ENCODE data around the gene COG7.

COG7 gene

GRCh38 chr16:23365602-23366240 is 87.3 kb downstream of the COG7 start:
- Mint-ChIP-seq H3K9me3 (no peaks in the 10 kb centered on the region), H3K27ac (peak overlapping the region; percentile 1), H3K4me3 (peak overlapping the region; percentile 13), H3K4me1 (ENCODE audit: low read depth) (peaks cover 10% of the 10 kb centered on the region), H3K27me3 (ENCODE audit: low read depth) (no peaks in the 10 kb centered on the region), H3K36me3 (ENCODE audit: low read depth) (no peaks in the 10 kb centered on the region)
- peak; percentile 19 for DNase-seq (ENCODE audit: low spot score)

- DNase-seq (ENCODE audit: low spot score), result no peak
- Mint-ChIP-seq H3K27ac (no peak overlapping the region), H3K4me1 (ENCODE audit: low read depth) (peaks cover 10% of the 10 kb centered on the region), H3K27me3 (ENCODE audit: low read depth) (no peaks in the 10 kb centered on the region), H3K9me3 (no peaks in the 10 kb centered on the region), H3K4me3 (no peak overlapping the region), H3K36me3 (ENCODE audit: low read depth) (no peaks in the 10 kb centered on the region)
These were observed 90.3 kb downstream of the COG7 start for GRCh38 chr16:23362460-23363317.

GRCh38 chr16:23359092-23359760 is 93.8 kb downstream of the COG7 start:
- Mint-ChIP-seq H3K4me3 (no peak overlapping the region), H3K9me3 (no peaks in the 10 kb centered on the region), H3K4me1 (ENCODE audit: low read depth) (no peaks in the 10 kb centered on the region), H3K27me3 (ENCODE audit: low read depth) (no peaks in the 10 kb centered on the region), H3K36me3 (ENCODE audit: low read depth) (no peaks in the 10 kb centered on the region), H3K27ac (no peak overlapping the region)
- no peak for DNase-seq (ENCODE audit: low spot score)

GRCh38 chr16:23357761-23358290 is 95.2 kb downstream of the COG7 start:
- Mint-ChIP-seq H3K9me3 (no peaks in the 10 kb centered on the region), H3K4me1 (ENCODE audit: low read depth) (no peaks in the 10 kb centered on the region), H3K36me3 (ENCODE audit: low read depth) (no peaks in the 10 kb centered on the region), H3K4me3 (no peak overlapping the region), H3K27me3 (ENCODE audit: low read depth) (no peaks in the 10 kb centered on the region), H3K27ac (no peak overlapping the region)
- DNase-seq (ENCODE audit: low spot score), result no peak

GRCh38 chr16:23356941-23357340 is 96.0 kb downstream of the COG7 start:
- no peak overlapping the region for H3K27ac Mint-ChIP-seq
- no peaks in the 10 kb centered on the region for H3K9me3 Mint-ChIP-seq
- no peaks in the 10 kb centered on the region for H3K36me3 Mint-ChIP-seq (ENCODE audit: low read depth)
- no peaks in the 10 kb centered on the region for H3K4me1 Mint-ChIP-seq (ENCODE audit: low read depth)
- H3K27me3 Mint-ChIP-seq (ENCODE audit: low read depth), result no peaks in the 10 kb centered on the region
- H3K4me3 Mint-ChIP-seq, result no peak overlapping the region
- DNase-seq (ENCODE audit: low spot score), result no peak

GRCh38 chr16:23355106-23355670 is 97.8 kb downstream of the COG7 start:
- Mint-ChIP-seq H3K27me3 (ENCODE audit: low read depth) (no peaks in the 10 kb centered on the region), H3K4me1 (ENCODE audit: low read depth) (no peaks in the 10 kb centered on the region), H3K4me3 (no peak overlapping the region), H3K9me3 (no peaks in the 10 kb centered on the region), H3K36me3 (ENCODE audit: low read depth) (no peaks in the 10 kb centered on the region), H3K27ac (no peak overlapping the region)
- no peak for DNase-seq (ENCODE audit: low spot score)

GRCh38 chr16:23354246-23354645 is 98.7 kb downstream of the COG7 start:
- H3K36me3 Mint-ChIP-seq (ENCODE audit: low read depth), result no peaks in the 10 kb centered on the region

GRCh38 chr16:23353440-23353839 is 99.5 kb downstream of the COG7 start:
- no peaks in the 10 kb centered on the region for H3K36me3 Mint-ChIP-seq (ENCODE audit: low read depth)
- no peak for DNase-seq (ENCODE audit: low spot score)
- H3K9me3 Mint-ChIP-seq, result no peaks in the 10 kb centered on the region
- H3K4me3 Mint-ChIP-seq, result no peak overlapping the region
- no peak overlapping the region for H3K27ac Mint-ChIP-seq
- H3K27me3 Mint-ChIP-seq (ENCODE audit: low read depth), result no peaks in the 10 kb centered on the region
- H3K4me1 Mint-ChIP-seq (ENCODE audit: low read depth), result no peaks in the 10 kb centered on the region

More at GRCh38 chr16:23354246-23354645, 98.7 kb downstream of the COG7 start:
- no peak overlapping the region for H3K27ac Mint-ChIP-seq
- no peaks in the 10 kb centered on the region for H3K27me3 Mint-ChIP-seq (ENCODE audit: low read depth)
- H3K4me1 Mint-ChIP-seq (ENCODE audit: low read depth), result no peaks in the 10 kb centered on the region
- DNase-seq (ENCODE audit: low spot score), result no peak
- no peak overlapping the region for H3K4me3 Mint-ChIP-seq
- H3K9me3 Mint-ChIP-seq, result no peaks in the 10 kb centered on the region

GRCh38 chr16:23351360-23351759 is 101.6 kb downstream of the COG7 start:
- H3K27me3 Mint-ChIP-seq (ENCODE audit: low read depth), result peaks cover 2% of the 10 kb centered on the region
- H3K4me1 Mint-ChIP-seq (ENCODE audit: low read depth), result no peaks in the 10 kb centered on the region
- no peak overlapping the region for H3K4me3 Mint-ChIP-seq
- H3K9me3 Mint-ChIP-seq, result no peaks in the 10 kb centered on the region
- H3K36me3 Mint-ChIP-seq (ENCODE audit: low read depth), result no peaks in the 10 kb centered on the region
- H3K27ac Mint-ChIP-seq, result no peak overlapping the region
- no peak for DNase-seq (ENCODE audit: low spot score)

- Mint-ChIP-seq H3K36me3 (ENCODE audit: low read depth) (no peaks in the 10 kb centered on the region), H3K27ac (no peak overlapping the region), H3K4me1 (ENCODE audit: low read depth) (no peaks in the 10 kb centered on the region), H3K27me3 (ENCODE audit: low read depth) (peaks cover 2% of the 10 kb centered on the region), H3K9me3 (no peaks in the 10 kb centered on the region), H3K4me3 (no peak overlapping the region)
- no peak for DNase-seq (ENCODE audit: low spot score)
These were observed 104.2 kb downstream of the COG7 start for GRCh38 chr16:23348579-23349469.

- no peak for DNase-seq (ENCODE audit: low spot score)
- Mint-ChIP-seq H3K4me3 (no peak overlapping the region), H3K4me1 (ENCODE audit: low read depth) (no peaks in the 10 kb centered on the region), H3K27me3 (ENCODE audit: low read depth) (peaks cover 8% of the 10 kb centered on the region), H3K36me3 (ENCODE audit: low read depth) (no peaks in the 10 kb centered on the region), H3K9me3 (no peaks in the 10 kb centered on the region), H3K27ac (no peak overlapping the region)
These were observed 107.8 kb downstream of the COG7 start for GRCh38 chr16:23345237-23345636.

GRCh38 chr16:23343643-23344612 is 109.1 kb downstream of the COG7 start:
- Mint-ChIP-seq H3K4me1 (ENCODE audit: low read depth) (no peaks in the 10 kb centered on the region), H3K27me3 (ENCODE audit: low read depth) (peaks cover 10% of the 10 kb centered on the region), H3K9me3 (no peaks in the 10 kb centered on the region), H3K4me3 (no peak overlapping the region), H3K27ac (no peak overlapping the region), H3K36me3 (ENCODE audit: low read depth) (no peaks in the 10 kb centered on the region)
- no peak for DNase-seq (ENCODE audit: low spot score)
